Epidermal melanocyte (primary cell): ENCODE results near the gene OR10V1.

ENCODE experiments used
- DNase-seq: peaks from one replicate; pipeline ENCODE4 v3.0.0; 2011; ENCODE audit warnings: low spot score; ENCODE audit not compliant: insufficient read length

Gene OR10V1

GRCh38 chr11:59668950-59669610, 44.6 kb downstream of the OR10V1 start, which contains the start of gene PATL1:
TSS of gene PATL1 (minus strand) at chr11:59669037. CDS start at chr11:59668895, 142 bp downstream.
- peak; percentile 94 for DNase-seq

GRCh38 chr11:59668188-59668949, 45.3 kb downstream of the OR10V1 start:
- DNase-seq: no peak

- DNase-seq: no peak
Observed at GRCh38 chr11:59667812-59668187, 45.8 kb downstream of the OR10V1 start.

- DNase-seq: no peak
Observed at GRCh38 chr11:59666969-59667368, 46.7 kb downstream of the OR10V1 start.
